Right cardiac atrium (tissue), 5 donors: ENCODE measurements around the gene ZNF276. TPM values are rescaled to one million over a fixed set of nuclear protein-coding genes. Genes with fewer than 3 reads are reported as not detected.

Source experiments
- ATAC-seq, 2 donors: fragments of 200-7000 bp; cut with Tn5 transposase; one replicate each; pipeline versions ENCODE4 v1.8.0 to v1.9.1; 2020; ENCODE audit warnings: moderate library complexity in 2 of 2, mild to moderate bottlenecking in 1 of 2
- DNase-seq, 3 donors: peaks; one replicate each; pipeline ENCODE4 v3.0.0-alpha.2; 2020
- H3K27ac ChIP-seq: one replicate; pipeline ENCODE4 v1.5.1; 2013; ENCODE audit warnings: mild to moderate bottlenecking, low read length, control low read depth, moderate library complexity
- H3K27me3 ChIP-seq: one replicate; pipeline ENCODE4 v1.6.1; 2013; ENCODE audit not compliant: control insufficient read depth, insufficient read depth
- H3K4me1 ChIP-seq: one replicate; pipeline ENCODE4 v1.6.1; 2013; ENCODE audit warnings: low read length; ENCODE audit not compliant: control insufficient read depth, insufficient read depth
- H3K4me3 ChIP-seq: one replicate; pipeline ENCODE4 v1.5.1; 2013; ENCODE audit warnings: low read length, control low read depth
- H3K9me3 ChIP-seq: one replicate; pipeline ENCODE4 v1.6.1; 2013; ENCODE audit warnings: low read length; ENCODE audit not compliant: control insufficient read depth
- WGBS: extraction: QIAGEN DNeasy Blood & Tissue Kit; methylation state at CpG from one replicate; pipeline ENCODE4 v1.1.7; 2013; 5-methylcytosine and 5-hydroxymethylcytosine counted together
- intact Hi-C, 4 donors: fragments of 100-400 bp; cut with DNase I; formaldehyde crosslinking; loops; one replicate each; pipeline versions ENCODE4 v1.11.0 to v1.14.0; 2022 to 2023
- polyA plus RNA-seq: library from polyadenylated mRNA; stranded (reverse); fragments of 200-250 nt; gene quantifications from one replicate; pipeline ENCODE4 v1.2.3, GENCODE V29; 2013
- total RNA-seq, 4 donors: library from RNA; stranded (reverse); fragmentation: NEBNext Ultra II Directional; extraction: Animal tissue kit (Norgen Biotek cat#: 25700); gene quantifications; one replicate each; pipeline ENCODE4 v1.2.1, GENCODE V29; 2021
- donor health status: healthy with polysubstance abuse.
- donor health status: DM: no; HTN: yes; CAD: no.
- donor health status: DM: no; HTN: no; CAD: no.
- donor health status: DM: no; HTN: yes; CAD: no; lungs with severe emphysema.
- donor health status: DM: yes; HTN: yes; CAD: no.

Gene ZNF276
- total and polyA plus RNA-seq, 5 donors = 12.1 to 16.2 (median 14.8) TPM

GRCh38 chr16:89706518-89707260 lies 14.6 kb upstream of the ZNF276 start:
- Histone ChIP-seq H3K27ac (no peak overlapping the region), H3K4me3 (no peak overlapping the region), H3K9me3 (no peaks in the 10 kb centered on the region), H3K27me3 (no peaks in the 10 kb centered on the region), H3K4me1 (no peaks in the 10 kb centered on the region)
- WGBS = 72% methylated on average over 14 of the region's 14 CpGs
- DNase-seq (peak in 2 of 3 donors; percentile 48 to 64), ATAC-seq (no peak)
- intact Hi-C loops = loop anchor here in 2 of 4 donors (5.0 to 10.0 kb wide), 3 partner anchors 86 to 158 kb away; no protein-coding TSS in a partner anchor

GRCh38 chr16:89707695-89708094 lies 13.6 kb upstream of the ZNF276 start:
- Histone ChIP-seq H3K4me3 (no peak overlapping the region), H3K9me3 (no peaks in the 10 kb centered on the region), H3K27ac (no peak overlapping the region), H3K27me3 (no peaks in the 10 kb centered on the region), H3K4me1 (no peaks in the 10 kb centered on the region)
- DNase-seq (peak in 1 of 3 donors; percentile 28), ATAC-seq (no peak)
- intact Hi-C loops = loop anchor here in 2 of 4 donors (5.0 to 10.0 kb wide), 3 partner anchors 85 to 157 kb away; no protein-coding TSS in a partner anchor
- WGBS = 87% methylated on average over 9 of the region's 9 CpGs

- Histone ChIP-seq H3K27me3 (no peaks in the 10 kb centered on the region), H3K4me1 (no peaks in the 10 kb centered on the region), H3K27ac (no peak overlapping the region), H3K9me3 (no peaks in the 10 kb centered on the region), H3K4me3 (no peak overlapping the region)
- DNase-seq (peak in 1 of 3 donors; percentile 48), ATAC-seq (no peak)
- WGBS = 82% methylated on average over 19 of the region's 19 CpGs
- intact Hi-C loops = loop anchor here in 2 of 4 donors (5.0 to 10.0 kb wide), 3 partner anchors 84 to 156 kb away; no protein-coding TSS in a partner anchor
Observed at GRCh38 chr16:89708481-89708931, 12.8 kb upstream of the ZNF276 start.

- 86% methylated on average over 10 of the region's 10 CpGs for WGBS
- no peaks in the 10 kb centered on the region for H3K27me3 ChIP-seq
- H3K4me1 ChIP-seq = no peaks in the 10 kb centered on the region
- H3K9me3 ChIP-seq = no peaks in the 10 kb centered on the region
- ATAC-seq (no peak), DNase-seq (peak in 1 of 3 donors; percentile 26)
- no peak overlapping the region for H3K27ac ChIP-seq
- H3K4me3 ChIP-seq = no peak overlapping the region
- intact Hi-C loops = loop anchor here in 2 of 4 donors (5.0 to 10.0 kb wide), 3 partner anchors 83 to 156 kb away; no protein-coding TSS in a partner anchor
Observed at GRCh38 chr16:89709166-89709565, 12.2 kb upstream of the ZNF276 start.

GRCh38 chr16:89709716-89710432 lies 11.5 kb upstream of the ZNF276 start:
- no peaks in the 10 kb centered on the region for H3K27me3 ChIP-seq
- H3K27ac ChIP-seq = no peak overlapping the region
- no peak overlapping the region for H3K4me3 ChIP-seq
- WGBS = 83% methylated on average over 19 of the region's 19 CpGs
- DNase-seq (peak in 1 of 3 donors; percentile 31), ATAC-seq (no peak)
- no peaks in the 10 kb centered on the region for H3K9me3 ChIP-seq
- intact Hi-C loops = loop anchor here in 2 of 4 donors (5.0 to 10.0 kb wide), 3 partner anchors 82 to 155 kb away; no protein-coding TSS in a partner anchor
- H3K4me1 ChIP-seq = no peaks in the 10 kb centered on the region

- intact Hi-C loops = no loop called here
Observed at GRCh38 chr16:89710709-89711564, 10.4 kb upstream of the ZNF276 start.

GRCh38 chr16:89711601-89712273 lies 9.6 kb upstream of the ZNF276 start:
- WGBS = 6% methylated on average over 46 of the region's 48 CpGs
- Histone ChIP-seq H3K27ac (no peak overlapping the region), H3K4me3 (no peak overlapping the region), H3K9me3 (no peaks in the 10 kb centered on the region), H3K27me3 (no peaks in the 10 kb centered on the region), H3K4me1 (no peaks in the 10 kb centered on the region)
- intact Hi-C loops = no loop called here
- ATAC-seq = peak; percentile 51 to 75
- peak; percentile 48 to 86 (median 76) for DNase-seq

More at GRCh38 chr16:89710709-89711564, 10.4 kb upstream of the ZNF276 start:
- peak; percentile 2 to 10 for ATAC-seq
- peak in 1 of 3 donors; percentile 55 for DNase-seq
- 76% methylated on average over 63 of the region's 63 CpGs for WGBS
- H3K4me3 ChIP-seq = no peak overlapping the region
- no peaks in the 10 kb centered on the region for H3K27me3 ChIP-seq
- no peaks in the 10 kb centered on the region for H3K4me1 ChIP-seq
- no peak overlapping the region for H3K27ac ChIP-seq
- no peaks in the 10 kb centered on the region for H3K9me3 ChIP-seq

GRCh38 chr16:89712274-89712781 lies 9.0 kb upstream of the ZNF276 start:
- Histone ChIP-seq H3K4me1 (no peaks in the 10 kb centered on the region), H3K27me3 (no peaks in the 10 kb centered on the region), H3K4me3 (no peak overlapping the region), H3K9me3 (no peaks in the 10 kb centered on the region), H3K27ac (no peak overlapping the region)
- intact Hi-C loops = no loop called here
- DNase-seq (peak in 1 of 3 donors; percentile 60), ATAC-seq (no peak)
- 15% methylated on average over 22 of the region's 22 CpGs for WGBS

GRCh38 chr16:89716493-89716892 lies 4.8 kb upstream of the ZNF276 start:
- Histone ChIP-seq H3K4me3 (no peak overlapping the region), H3K9me3 (no peaks in the 10 kb centered on the region), H3K27me3 (no peaks in the 10 kb centered on the region), H3K27ac (no peak overlapping the region), H3K4me1 (peaks cover 3% of the 10 kb centered on the region)
- DNase-seq = no peak
- intact Hi-C loops = no loop called here
- WGBS = 90% methylated on average over 15 of the region's 15 CpGs
- ATAC-seq = no peak
